Iris pigment epithelial cell (primary cell): ENCODE measurements around the gene AP2M1.
"Not testable (repeated sequence)": the region's sequence is repeated elsewhere in the genome, so short reads cannot be mapped to it uniquely, and the experiment has no call there.

ENCODE experiments used
- DNase-seq: peaks from one replicate; pipeline ENCODE4 v3.0.0-alpha.2; 2011; ENCODE audit warnings: low read depth

The AP2M1 gene

GRCh38 chr3:184157206-184157605 lies 17.4 kb upstream of the AP2M1 start:
- no peak for DNase-seq

- DNase-seq: no peak
Measured at GRCh38 chr3:184158404-184158803, 16.3 kb upstream of the AP2M1 start.

GRCh38 chr3:184160456-184160855 lies 14.2 kb upstream of the AP2M1 start:
- DNase-seq: peak; percentile 92

GRCh38 chr3:184162571-184163070 lies 12.0 kb upstream of the AP2M1 start:
- DNase-seq: not testable (repeated sequence)

DNA sequence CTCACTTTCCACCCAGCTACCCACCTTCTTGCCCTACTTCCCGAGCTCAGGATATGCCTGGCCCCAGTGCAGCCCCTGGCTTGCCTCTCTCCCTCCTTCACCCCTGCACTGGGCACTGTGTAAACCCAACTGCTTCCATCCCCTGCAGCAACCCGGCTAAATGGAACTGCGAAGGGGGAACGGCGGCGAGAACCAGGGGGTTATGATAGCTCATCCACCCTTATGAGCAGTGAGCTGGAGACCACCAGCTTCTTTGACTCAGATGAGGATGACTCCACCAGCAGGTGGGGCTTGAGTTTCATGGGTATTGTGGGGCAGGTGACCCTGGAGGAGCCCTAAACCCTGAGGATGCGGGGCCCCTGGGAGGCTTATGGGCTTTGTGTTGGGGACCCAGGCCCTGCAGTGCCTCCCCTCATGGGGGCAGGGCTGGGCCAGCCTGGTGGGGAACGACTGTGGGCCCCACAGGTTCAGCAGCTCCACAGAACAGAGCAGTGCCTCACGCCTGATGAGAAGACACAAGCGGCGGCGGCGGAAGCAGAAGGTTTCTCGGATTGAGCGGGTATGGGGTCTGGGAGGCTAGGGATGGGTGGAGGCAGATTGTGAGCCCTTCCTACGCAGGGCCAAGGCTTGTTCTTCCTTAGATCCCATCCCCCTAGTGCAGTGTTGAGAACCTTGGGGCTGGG lies 9.9 kb upstream of the AP2M1 start:
- no peak for DNase-seq

DNA sequence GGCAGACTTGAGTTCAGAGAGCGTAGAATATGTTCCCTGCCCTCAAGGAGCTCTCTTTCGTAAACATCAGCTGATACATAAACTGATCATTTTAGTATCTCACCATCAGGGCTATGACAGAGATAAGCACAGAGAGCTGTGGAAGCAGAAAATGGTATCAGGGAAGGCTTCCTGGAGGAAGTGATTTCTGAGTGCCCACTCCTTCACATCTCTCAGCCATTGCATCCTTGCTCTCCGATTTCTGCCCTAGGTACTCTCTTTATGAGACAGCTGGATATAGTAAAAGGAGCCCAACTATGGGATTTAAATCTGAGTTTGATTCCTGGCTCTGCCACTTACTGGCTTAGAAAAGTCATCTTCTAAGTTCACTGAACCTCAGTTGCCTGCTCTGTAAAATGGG lies 9.1 kb upstream of the AP2M1 start:
- DNase-seq: no peak

DNA sequence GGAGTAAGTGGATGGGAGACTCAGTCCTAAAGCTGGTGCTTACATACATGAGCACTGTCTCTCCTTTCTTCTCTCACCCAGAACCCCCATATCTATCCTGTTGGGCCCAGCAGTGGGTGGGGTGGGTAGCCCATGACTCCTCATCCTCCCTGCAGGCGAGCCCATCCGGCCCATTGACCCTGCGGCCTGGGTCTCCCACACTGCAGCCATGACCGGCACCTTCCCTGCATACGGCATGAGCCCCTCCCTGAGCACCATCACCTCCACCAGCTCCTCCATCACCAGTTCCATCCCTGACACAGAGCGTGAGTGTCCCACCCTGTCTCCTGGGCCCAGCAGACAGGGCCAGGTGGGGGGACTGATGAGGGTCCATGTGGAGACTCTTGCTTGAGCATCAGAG lies 8.0 kb upstream of the AP2M1 start:
- no peak for DNase-seq

GRCh38 chr3:184167786-184168185 lies 6.9 kb upstream of the AP2M1 start:
- no peak for DNase-seq

DNA sequence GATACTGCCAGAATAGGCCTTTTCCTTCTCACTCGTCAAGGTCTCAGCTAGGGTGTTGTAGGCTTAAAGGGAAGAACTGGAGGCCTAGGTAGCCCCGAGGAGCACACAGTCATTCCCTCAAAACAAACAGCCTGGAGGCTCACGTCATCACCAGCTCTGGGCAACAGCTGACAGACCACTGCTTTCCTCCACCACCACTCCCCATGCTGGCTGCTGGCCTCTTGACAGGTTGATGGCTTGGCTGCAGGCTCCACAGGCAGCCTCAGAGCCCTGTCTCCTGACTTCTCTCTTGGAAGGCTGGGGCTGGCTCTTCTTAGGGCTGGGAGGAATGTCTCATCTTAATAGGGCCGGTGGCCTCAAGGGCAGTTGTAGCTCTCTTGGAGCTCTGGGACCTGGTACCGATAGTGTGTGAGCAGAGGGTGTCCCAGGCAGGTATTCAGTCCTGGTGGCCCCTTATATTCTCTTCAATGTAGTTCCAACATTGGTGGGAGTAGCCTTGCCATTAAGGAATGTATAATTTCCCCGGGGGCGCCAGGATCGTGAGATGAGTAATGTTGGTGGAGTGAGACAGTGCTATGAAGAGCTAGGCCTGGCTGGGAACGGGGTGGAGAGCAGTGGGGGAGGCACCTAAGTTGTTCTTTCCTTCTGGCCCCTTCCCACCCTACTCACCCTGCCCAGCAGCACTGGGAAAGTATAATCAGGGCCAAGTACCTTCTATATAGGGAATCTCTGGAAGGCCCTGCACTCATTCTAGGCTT lies 6.1 kb upstream of the AP2M1 start:
- DNase-seq: peak; percentile 73

GRCh38 chr3:184169896-184170875 lies 4.5 kb upstream of the AP2M1 start:
- DNase-seq: no peak

- DNase-seq: peak; percentile 77
Measured at GRCh38 chr3:184171562-184171961, 3.1 kb upstream of the AP2M1 start.

DNA sequence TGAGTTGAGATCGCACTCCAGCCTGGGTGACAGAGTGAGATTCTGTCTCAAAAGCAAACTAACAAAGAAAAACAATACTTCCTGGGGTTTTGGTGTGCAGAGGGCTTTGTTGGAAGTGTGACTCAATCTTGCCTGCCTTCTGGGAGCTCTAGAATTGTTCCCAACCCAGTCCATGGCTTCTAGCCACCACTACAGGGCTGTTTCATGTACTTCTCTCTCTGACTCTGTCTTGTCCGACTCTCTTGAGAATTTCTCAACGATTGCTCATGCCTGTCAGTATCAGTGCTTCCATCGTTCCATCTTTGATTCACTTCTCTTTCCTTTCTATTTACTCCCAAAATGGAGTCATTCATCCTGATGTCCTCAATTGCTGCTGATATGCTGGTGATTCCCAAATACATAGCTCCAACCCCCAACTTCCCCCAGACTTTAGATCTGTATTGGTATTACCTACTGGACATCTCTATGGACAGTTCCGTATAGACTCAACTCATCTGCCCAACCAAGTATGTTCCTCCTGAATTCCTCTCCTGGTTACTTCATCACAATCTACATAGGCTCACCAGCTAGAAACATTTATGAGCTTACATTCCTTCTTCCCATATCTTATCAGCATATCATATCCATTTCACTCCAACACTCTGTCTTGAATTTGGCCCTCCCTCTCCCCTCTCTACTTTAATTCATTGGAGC lies 1.8 kb upstream of the AP2M1 start:
- DNase-seq: peak; percentile 91

GRCh38 chr3:184173374-184173722 lies 1.3 kb upstream of the AP2M1 start:
- DNase-seq: no peak

- no peak for DNase-seq
Measured at GRCh38 chr3:184174284-184174645, 390 bp upstream of the AP2M1 start.

DNA sequence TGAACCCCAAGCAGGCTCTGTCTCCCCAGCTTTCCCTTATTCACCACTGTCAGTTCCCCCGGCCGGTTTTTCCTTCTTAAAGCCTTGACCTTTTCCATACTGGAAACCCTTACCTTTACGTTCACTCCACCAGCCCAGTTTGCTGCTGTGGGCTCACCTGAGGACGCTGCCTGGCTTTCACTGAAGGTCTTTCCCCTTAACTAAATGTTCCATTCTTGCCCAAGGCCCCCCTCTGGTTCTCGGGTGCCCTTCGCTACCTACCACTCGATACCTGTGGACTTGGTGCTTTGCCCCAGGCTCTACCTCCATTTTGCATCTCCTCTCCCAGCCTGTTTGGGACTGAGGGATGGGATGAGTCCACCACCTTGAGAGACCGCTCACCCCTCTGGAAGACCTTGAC lies 851 bp downstream of the AP2M1 start:
- no peak for DNase-seq

DNA sequence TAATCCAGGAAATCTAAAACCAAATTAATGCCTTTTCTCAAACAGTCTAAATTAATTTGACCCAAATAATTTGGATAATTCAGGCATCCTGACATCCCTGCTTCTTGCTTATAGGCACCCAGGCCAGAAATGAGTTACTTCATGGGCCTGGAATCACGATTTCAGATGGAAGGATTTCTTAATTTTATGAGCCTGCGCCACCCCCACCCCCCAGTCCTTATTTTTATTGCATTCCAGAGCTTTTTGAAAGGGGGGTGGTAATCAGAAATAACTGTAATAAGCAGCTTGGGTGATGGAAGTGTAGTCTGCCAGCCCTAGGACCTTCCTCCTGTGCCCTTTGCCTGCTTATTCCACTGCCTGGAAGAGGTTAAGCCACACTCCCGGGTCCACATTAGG lies 1.3 kb downstream of the AP2M1 start:
- peak; percentile 26 for DNase-seq

DNA sequence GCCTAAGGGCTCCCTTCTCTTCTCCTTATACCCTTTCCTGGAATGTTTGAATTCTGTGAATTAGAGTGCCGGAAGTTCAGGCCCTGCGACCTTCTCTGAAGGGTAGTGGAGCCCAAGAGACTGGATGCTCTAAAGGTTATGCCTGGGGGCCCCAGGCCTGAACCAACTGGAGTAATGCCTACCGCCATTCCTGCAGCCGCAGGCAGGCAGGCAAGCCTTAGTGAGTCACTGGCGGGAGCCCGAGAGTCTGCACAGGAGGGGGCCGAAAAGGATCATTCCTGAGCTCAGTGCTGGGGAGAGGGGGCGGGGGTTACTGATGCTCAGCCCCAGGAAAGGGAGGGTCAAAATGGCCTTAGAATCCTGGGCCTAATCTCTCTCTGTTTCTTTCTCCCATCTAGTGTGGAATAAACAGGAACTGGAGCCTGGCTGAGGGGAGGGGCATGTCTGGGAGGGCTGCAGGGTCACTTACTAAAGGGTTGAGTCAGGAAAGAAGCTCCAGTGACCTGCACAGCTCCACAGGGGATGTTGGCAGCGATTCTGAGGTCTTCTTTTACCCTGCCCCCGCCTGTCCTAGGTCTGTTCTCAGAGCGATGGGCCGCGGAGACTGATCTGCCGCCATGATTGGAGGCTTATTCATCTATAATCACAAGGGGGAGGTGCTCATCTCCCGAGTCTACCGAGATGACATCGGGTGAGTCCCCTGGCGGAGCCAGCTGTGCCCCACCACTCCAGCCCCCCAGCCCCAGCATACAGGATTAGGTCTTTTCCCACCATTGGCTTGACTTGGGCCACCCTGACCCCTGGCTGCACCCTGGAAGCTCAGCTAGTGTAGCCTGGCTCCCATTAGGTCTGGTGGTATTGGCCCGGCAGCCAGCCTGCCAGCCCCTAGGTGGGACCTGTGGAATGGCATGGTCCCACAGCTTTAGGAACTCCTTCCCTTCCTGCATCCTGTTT lies 2.0 kb downstream of the AP2M1 start:
- DNase-seq: peak; percentile 98

DNA sequence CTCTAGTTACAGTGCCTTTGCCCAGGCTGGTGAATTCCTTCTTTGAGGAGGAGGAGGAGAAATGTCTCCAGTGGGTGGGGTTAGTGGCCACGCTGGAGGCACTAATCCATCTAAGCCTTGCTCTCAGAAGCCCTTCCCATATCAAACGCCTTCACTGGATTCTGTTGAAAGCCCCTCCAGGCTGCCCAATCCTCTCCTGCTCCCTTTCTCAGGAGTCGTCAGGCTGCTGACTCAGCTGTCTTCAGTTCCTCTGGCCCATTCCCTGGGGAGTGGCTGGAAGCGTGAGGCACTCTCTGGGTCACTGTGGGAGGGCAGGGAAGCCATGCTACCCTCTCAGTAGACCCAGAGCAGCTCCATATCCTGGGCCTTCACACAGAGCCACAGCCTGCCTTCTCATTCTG lies 2.7 kb downstream of the AP2M1 start:
- peak; percentile 53 for DNase-seq

GRCh38 chr3:184177767-184178306 lies 3.2 kb downstream of the AP2M1 start:
- DNase-seq: no peak

- DNase-seq: peak; percentile 23
Measured at GRCh38 chr3:184178521-184179138, 4.0 kb downstream of the AP2M1 start.
